Heart right ventricle (tissue), 16 donors: ENCODE measurements around the gene SH3RF2. TPM values are rescaled to one million over a fixed set of nuclear protein-coding genes. Genes with fewer than 3 reads are reported as not detected.

Experiments
- ATAC-seq, 8 donors: fragments of 200-7000 bp; cut with Tn5 transposase; one replicate each; pipeline ENCODE4 v1.9.1; 2020; ENCODE audit warnings: mild to moderate bottlenecking in 8 of 8, moderate library complexity in 8 of 8, moderate number of reproducible peaks in 1 of 8
- DNase-seq, 2 donors: peaks; one replicate each; pipeline ENCODE4 v3.0.0-alpha.2; 2020
- H3K27ac ChIP-seq, 10 donors: fragments of 200-600 bp; sonication (generic) in 2 of 10; one replicate each; pipeline versions ENCODE4 v1.5.0 to v1.8.0; 2020 to 2022; ENCODE audit warnings: mild to moderate bottlenecking in 3 of 10
- H3K27me3 ChIP-seq, 7 donors: fragments of 200-600 bp; one replicate each; pipeline ENCODE4 v1.8.0; 2021 to 2022; ENCODE audit warnings: mild to moderate bottlenecking in 2 of 7
- H3K36me3 ChIP-seq, 9 donors: fragments of 200-600 bp; sonication (generic) in 1 of 9; one replicate each; pipeline versions ENCODE4 v1.5.0 to v1.8.0; 2020 to 2022; ENCODE audit warnings: mild to moderate bottlenecking in 2 of 9
- H3K4me1 ChIP-seq, 9 donors: fragments of 200-600 bp; sonication (generic) in 1 of 9; one replicate each; pipeline versions ENCODE4 v1.5.0 to v1.8.0; 2020 to 2022; ENCODE audit warnings: mild to moderate bottlenecking in 4 of 9
- H3K4me3 ChIP-seq, 10 donors: fragments of 200-600 bp; sonication (generic) in 2 of 10; one replicate each; pipeline versions ENCODE4 v1.5.0 to v1.8.0; 2020 to 2022; ENCODE audit warnings: mild to moderate bottlenecking in 7 of 10, moderate library complexity in 2 of 10
- H3K9me3 ChIP-seq, 11 donors: fragments of 200-600 bp in 10 of 11; sonication (generic) in 2 of 11; one replicate each; pipeline versions ENCODE4 v1.5.0 to v1.8.0; 2013 to 2022; ENCODE audit warnings: mild to moderate bottlenecking in 2 of 11, control low read depth in 1 of 11, moderate library complexity in 1 of 11
- WGBS, 2 donors: extraction: QIAGEN DNeasy Blood & Tissue Kit; methylation state at CpG; one replicate each; pipeline ENCODE4 v1.1.7; 2013; ENCODE audit warnings: inconsistent platforms in 1 of 2; 5-methylcytosine and 5-hydroxymethylcytosine counted together
- intact Hi-C, 10 donors: fragments of 100-400 bp; cut with DNase I; formaldehyde crosslinking; loops; one replicate each; pipeline versions ENCODE4 v1.11.1 to v1.14.2; 2022
- polyA plus RNA-seq, 2 donors: library from polyadenylated mRNA; stranded (reverse); fragments of 200-250 nt; gene quantifications; one replicate each; pipeline ENCODE4 v1.2.3, GENCODE V29; 2013
- total RNA-seq, 10 donors: library from RNA; stranded (reverse); fragmentation: NEBNext Ultra II Directional in 3 of 10; extraction: Animal tissue kit (Norgen Biotek cat#: 25700) in 3 of 10; gene quantifications; one replicate each; pipeline versions ENCODE4 v1.2.1 to v1.2.4, GENCODE V29; 2021 to 2023
- TF ChIP-seq, protein P1 (sequence below), 9 donors: fragments of 200-600 bp; sonication (generic) in 2 of 9; IDR thresholded peaks; one replicate each; pipeline versions ENCODE4 v1.5.0 to v1.8.0; 2021 to 2022; ENCODE audit warnings: antibody characterized with exemption in 9 of 9, mild to moderate bottlenecking in 5 of 9, moderate library complexity in 1 of 9
- donor health status: Arrhythmogenic right ventricular cardiomyopathy.
- donor health status: ischemic (EF 13 %, LVEDD 7.1; RV severe dilation, severe dysfunction).
- donor health status: healthy with polysubstance abuse.
- donor health status: DM: no; HTN: yes; CAD: no.
- donor health status: DM: no; HTN: no; CAD: no.
- donor health status: ischemic (EF 25% LVEDD 6.9; RV normal size, moderate dysfunction).
- donor health status: ischemic (EF 25% LVEDD 5.7; RV mildly dilated, moderate dysfunction).
- donor health status: healthy.
- donor health status: DM: yes; HTN: yes; CAD: no.
- donor health status: Ischemic cardiomyopathy.
- donor health status: ischemic (EF 35%, LVEDD 5.7; RV mildly dilated, moderate dysfunction).
- donor health status: nonischemic (EF 11% LVEDD 7.7; RV severe dilation, severe dysfunction).
- donor health status: DM: yes; HTN: yes; CAD: no.
- donor health status: PGD.
- donor health status: ischemic (EF 29% LVEDD 5.4; RV normal size, mild dysfunction).
- donor health status: nonischemic (EF 23%, LVEDD 6.1; RV moderate dilation, normal function).

Gene SH3RF2
- total and polyA plus RNA-seq, 12 donors: 32.9 to 887 (median 219) TPM

DNA sequence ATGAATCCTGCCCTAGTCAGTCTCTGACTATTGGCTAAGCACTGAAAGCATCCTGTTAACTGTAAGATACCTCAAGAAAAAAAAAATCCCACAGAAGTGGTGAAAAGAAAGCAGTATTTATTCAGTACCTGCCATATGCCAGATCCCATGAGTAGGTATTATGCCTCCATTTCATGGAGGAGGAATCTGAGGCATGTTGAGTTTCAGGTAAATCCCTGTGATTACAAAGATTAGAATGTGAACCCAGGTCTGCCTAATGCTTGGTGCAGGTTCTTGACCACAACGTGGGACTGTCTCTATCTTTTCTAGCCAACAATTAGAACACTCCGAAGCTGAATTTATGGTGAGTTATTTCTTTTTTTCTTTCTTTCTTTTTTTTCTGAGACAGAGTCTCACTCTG, 30.9 kb downstream of the SH3RF2 start:
- Histone ChIP-seq H3K4me1 (peaks cover 0 to 13% (median 0%) of the 10 kb centered on the region in 9 donors), H3K27me3 (no peaks in the 10 kb centered on the region), H3K27ac (no peak overlapping the region), H3K4me3 (no peak overlapping the region), H3K9me3 (no peaks in the 10 kb centered on the region), H3K36me3 (no peaks in the 10 kb centered on the region)
- ATAC-seq (no peak), DNase-seq (no peak)
- intact Hi-C loops: loop anchor here in 1 of 10 donors (10.0 kb wide), 1 partner anchor 68 kb away; no protein-coding TSS in a partner anchor
- TF ChIP-seq, protein P1, sequence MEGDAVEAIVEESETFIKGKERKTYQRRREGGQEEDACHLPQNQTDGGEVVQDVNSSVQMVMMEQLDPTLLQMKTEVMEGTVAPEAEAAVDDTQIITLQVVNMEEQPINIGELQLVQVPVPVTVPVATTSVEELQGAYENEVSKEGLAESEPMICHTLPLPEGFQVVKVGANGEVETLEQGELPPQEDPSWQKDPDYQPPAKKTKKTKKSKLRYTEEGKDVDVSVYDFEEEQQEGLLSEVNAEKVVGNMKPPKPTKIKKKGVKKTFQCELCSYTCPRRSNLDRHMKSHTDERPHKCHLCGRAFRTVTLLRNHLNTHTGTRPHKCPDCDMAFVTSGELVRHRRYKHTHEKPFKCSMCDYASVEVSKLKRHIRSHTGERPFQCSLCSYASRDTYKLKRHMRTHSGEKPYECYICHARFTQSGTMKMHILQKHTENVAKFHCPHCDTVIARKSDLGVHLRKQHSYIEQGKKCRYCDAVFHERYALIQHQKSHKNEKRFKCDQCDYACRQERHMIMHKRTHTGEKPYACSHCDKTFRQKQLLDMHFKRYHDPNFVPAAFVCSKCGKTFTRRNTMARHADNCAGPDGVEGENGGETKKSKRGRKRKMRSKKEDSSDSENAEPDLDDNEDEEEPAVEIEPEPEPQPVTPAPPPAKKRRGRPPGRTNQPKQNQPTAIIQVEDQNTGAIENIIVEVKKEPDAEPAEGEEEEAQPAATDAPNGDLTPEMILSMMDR (IDR thresholded peaks at IDR 0.05): no peak
- 89 to 93% methylated on average over 2 of the region's 2 CpGs for WGBS, 2 donors

DNA sequence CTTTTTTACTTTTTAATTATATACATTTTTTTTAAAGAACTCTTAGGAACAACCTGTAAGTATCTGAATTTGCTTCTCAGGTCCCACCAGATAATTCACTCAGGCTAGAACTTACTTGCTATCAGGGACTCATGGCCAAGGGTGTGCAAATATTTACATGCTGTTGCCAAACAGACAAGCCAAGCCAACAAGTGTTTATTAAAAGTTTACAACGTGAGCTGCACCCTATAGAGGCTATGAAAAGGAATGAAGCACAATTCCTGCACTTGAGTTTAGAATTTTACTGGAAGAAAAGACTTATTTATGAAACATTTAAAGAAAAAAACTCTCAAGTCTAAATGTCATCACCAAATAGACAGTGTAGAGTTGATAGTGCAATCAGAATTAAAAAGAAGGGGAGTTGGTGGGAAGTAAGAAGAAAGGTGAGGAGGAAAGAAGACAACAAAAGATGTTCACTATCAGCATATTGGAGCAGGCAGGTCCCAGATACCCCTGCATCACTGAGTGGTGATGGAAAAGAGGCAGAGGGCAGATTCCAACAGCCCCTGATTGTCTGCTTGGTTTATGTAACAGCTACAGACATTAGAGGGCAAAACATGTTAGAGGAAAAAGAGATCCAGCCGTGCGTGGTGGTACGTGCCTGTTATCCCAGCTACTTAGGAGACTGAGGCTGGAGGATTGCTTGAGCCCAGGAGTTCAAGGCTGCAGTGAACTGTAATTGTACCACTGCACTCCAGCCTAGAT, 32.8 kb downstream of the SH3RF2 start:
- Histone ChIP-seq H3K9me3 (peaks cover 0 to 8% (median 0%) of the 10 kb centered on the region in 11 donors), H3K4me3 (no peak overlapping the region), H3K27me3 (no peaks in the 10 kb centered on the region), H3K27ac (no peak overlapping the region), H3K36me3 (no peaks in the 10 kb centered on the region), H3K4me1 (peaks cover 0 to 13% (median 0%) of the 10 kb centered on the region in 9 donors)
- DNase-seq (no peak), ATAC-seq (no peak)
- WGBS, 2 donors: 29 to 49% methylated on average over 4 of the region's 4 CpGs
- TF ChIP-seq, protein P1 (IDR thresholded peaks at IDR 0.05): no peak
- intact Hi-C loops: loop anchor here in 1 of 10 donors (10.0 kb wide), 1 partner anchor 66 kb away; no protein-coding TSS in a partner anchor

DNA sequence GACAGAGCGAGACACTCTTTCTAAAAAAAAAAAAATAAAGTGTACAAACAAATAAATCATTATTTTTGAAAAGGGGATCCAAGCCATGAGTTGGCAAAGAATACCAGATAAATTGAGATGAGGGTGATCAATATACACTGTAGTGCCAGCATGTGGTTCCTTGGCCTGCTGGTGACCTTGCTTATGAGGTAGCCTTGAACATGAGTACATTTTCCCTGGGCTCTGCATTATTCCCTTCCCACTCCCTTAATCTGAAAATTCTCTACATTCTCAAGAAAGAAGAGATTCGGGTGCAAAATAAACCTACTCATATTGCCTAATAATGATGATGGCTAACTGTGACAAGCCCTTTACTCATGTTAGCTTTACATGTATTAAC, 33.3 kb downstream of the SH3RF2 start:
- intact Hi-C loops: loop anchor here in 2 of 10 donors (10.0 kb wide), 2 partner anchors 65 to 75 kb away; no protein-coding TSS in a partner anchor
- no peaks in the 10 kb centered on the region for H3K36me3 ChIP-seq
- no peak overlapping the region for H3K4me3 ChIP-seq
- WGBS, 2 donors: 84 to 90% methylated on average over 2 of the region's 2 CpGs
- DNase-seq (no peak), ATAC-seq (no peak)
- H3K9me3 ChIP-seq: peaks cover 0 to 11% (median 0%) of the 10 kb centered on the region in 11 donors
- TF ChIP-seq, protein P1 (IDR thresholded peaks at IDR 0.05): no peak
- no peaks in the 10 kb centered on the region for H3K27me3 ChIP-seq
- H3K27ac ChIP-seq: no peak overlapping the region
- peaks cover 0 to 13% (median 0%) of the 10 kb centered on the region in 9 donors for H3K4me1 ChIP-seq

DNA sequence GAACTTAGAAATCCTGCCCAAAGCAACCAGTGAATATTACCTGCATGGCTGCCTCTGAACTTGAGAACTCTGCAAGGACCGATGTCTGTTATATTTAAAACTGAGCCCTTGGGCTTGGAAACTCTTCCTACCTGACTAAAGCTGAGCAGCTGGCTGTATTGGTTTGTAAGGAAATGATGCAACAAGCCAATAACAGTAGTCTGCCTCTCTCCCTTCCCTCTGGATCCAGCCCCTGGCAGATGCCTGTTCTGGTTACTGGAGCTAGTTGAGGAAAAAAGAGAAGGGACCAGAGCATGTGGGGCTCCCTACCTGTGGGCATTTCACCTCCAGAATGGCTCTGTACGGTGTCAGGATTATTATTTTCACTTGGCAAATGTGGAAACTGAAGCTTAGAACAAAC, 34.7 kb downstream of the SH3RF2 start:
- H3K4me3 ChIP-seq: no peak overlapping the region
- intact Hi-C loops: loop anchor here in 1 of 10 donors (10.0 kb wide), 1 partner anchor 74 kb away; no protein-coding TSS in a partner anchor
- H3K36me3 ChIP-seq: no peaks in the 10 kb centered on the region
- TF ChIP-seq, protein P1 (IDR thresholded peaks at IDR 0.05): no peak
- peaks cover 0 to 19% (median 8%) of the 10 kb centered on the region in 9 donors for H3K4me1 ChIP-seq
- WGBS, 2 donors: 82 to 85% methylated on average over 2 of the region's 2 CpGs
- no peaks in the 10 kb centered on the region for H3K27me3 ChIP-seq
- ATAC-seq (no peak), DNase-seq (no peak)
- peaks cover 0 to 11% (median 0%) of the 10 kb centered on the region in 11 donors for H3K9me3 ChIP-seq
- no peak overlapping the region for H3K27ac ChIP-seq
